DLD1 (cell line): ENCODE data around the gene EFCAB7.

Experiments
- in situ Hi-C: cut with HindIII; loops from 2 replicates; pipeline ENCODE4 v1.10.0; 2017; ENCODE audit warnings: low sequenced_read_pairs

The EFCAB7 gene

DNA sequence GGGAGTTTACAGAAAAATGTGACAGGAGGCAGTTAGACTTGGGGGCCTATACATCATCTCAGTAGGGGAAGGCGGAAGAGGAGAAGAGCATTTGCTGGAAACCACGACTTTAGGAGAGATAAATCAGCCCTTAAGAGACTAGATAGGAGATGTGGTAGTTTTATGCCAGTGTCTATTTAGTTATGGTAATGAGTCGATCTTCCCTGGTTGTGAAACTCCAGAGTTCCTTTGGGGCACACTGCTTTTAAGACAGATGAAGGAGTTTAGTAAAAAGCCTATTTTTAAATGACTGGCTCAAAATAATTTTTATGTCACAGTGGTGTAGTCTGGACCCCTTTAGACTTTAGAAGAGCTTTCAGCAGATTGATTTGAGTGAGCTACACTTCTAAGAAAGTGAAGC is 77.7 kb downstream of the EFCAB7 start:
- in situ Hi-C loops = no loop called here

DNA sequence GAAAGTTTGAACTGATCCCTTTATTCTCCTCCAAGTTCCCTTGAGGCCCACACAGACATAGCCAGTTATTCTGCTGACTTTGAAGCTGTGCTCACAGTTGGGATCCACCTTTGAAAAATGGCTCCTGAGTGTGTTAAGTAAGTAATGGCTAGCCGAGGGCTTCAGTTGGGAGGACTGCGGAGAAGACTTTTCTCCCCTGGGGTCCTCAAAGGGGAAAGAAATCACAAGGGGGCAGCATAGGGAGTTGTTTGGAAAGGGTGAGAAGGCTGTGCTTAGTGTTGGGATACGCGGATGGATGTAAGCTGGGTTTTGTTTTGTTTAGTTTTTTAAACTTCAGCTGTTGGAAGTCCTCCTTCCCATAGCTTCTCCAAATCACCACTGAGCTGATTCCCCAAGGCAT is 78.1 kb downstream of the EFCAB7 start:
- in situ Hi-C loops = no loop called here

DNA sequence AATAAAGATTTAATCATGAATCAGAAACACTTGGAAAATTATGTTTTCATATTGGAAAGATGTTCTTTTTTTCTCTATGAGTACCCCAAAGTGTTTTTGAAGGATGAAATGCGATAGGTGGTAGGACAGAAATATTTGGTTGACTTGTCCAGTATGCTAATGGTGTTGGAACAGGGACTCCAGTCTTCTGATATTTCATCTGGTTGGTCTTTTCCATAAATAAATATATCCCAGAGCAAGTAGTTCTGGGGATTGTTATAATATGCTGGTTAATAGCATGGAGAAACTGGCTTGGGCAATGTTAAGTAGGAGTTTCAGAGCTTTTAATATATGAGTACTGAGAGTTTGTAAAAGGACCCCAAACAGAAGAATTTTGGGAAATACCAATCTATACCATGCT is 78.6 kb downstream of the EFCAB7 start:
- in situ Hi-C loops = no loop called here

DNA sequence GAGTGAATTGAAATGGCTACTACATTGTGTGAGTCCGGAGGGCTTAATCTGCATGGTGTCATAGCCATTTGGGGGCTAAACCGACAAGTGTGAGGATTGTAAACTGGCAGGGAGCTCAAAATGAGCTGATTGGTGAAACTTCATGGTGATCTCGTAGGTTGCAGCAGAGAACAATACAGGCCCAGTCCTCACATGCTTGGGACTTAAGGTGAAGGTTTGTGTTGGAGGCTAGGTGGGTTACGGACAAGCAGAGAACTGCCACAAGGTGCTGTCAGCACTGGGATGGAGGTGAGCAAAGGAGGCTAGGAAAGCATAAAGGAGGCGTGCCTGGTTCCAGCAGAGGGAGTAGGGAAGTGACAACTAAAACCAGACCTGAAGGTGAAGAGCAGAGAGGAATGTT is 79.3 kb downstream of the EFCAB7 start:
- in situ Hi-C loops = no loop called here

DNA sequence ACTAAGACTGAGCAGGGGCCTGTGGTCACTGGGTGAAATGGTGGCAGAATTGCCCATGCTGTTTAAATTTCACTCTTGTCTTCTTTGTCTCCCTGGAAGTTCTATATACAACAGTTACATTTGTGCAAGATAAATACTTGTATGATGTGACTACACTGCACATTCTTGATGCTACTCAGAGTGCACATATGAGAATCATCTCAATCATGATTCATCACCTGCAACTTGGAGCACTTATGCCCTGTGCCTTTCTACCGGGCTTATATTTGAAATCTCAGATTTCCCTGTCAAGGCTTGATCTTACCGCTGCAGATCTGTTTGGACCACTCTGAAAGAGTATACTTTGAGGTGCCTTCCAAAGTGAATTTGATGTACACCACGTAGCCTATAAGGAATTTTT is 80.5 kb downstream of the EFCAB7 start:
- in situ Hi-C loops = no loop called here

DNA sequence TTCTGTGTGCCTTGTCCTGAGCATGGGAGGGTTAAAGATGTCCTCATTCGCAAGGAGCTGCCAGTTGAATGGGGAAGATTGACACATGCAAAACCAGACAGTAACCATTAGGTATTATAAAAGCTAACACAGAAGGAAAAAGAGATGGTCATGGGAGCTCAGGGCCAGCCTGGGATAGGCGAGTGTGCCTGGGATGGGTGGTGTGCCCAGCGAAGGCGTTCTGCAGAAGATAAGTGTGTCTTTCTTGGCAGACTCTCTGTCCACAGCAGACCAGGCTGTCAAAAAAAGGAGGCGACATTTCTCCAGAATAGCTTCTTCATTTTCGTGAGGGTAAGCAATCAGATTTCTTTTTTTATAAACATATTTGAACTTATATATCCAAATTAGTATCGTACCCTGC is 84.0 kb downstream of the EFCAB7 start:
- in situ Hi-C loops = no loop called here

DNA sequence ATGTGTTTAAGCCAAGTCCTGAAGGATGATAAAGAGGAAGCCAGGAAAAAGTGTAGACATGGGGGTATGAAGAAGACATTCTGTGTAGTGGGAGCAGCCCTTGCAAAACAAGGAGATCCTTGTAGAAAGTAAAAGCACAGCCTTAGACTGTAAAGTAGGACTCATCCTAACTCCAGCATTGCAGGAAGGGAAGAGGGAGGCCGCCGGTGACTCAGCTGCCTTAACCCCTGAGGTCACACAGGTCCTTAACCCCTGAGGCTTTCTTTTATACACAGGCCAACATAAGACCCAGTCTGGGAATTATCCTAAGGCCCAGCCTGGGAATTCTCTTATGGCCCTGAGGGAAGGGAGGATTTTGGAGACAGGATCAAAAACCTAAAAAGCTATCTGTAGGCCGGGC is 87.9 kb downstream of the EFCAB7 start:
- in situ Hi-C loops = loop anchor here (5.0 kb wide), 1 partner anchor 81 kb away; no protein-coding TSS in a partner anchor

DNA sequence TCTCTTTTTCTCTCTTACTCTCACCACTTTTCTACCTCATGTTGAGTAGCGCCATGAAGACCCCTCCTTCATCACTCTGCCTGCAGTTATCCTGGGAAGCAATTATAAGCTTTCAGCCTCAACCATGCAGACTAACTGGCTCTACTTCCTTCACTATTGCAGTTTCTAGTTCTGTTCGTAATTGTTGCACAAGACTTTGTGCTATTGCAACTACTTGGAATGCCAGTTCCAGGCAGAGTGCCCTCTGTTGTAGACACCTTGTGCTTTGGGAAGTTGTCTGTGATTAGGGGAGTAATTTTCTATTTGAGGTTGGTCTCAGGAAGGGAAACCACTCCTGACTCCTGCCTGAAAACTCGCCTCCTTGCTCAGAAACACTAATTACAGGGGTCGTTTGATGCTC is 89.2 kb downstream of the EFCAB7 start:
- in situ Hi-C loops = loop anchor here (5.0 kb wide), 1 partner anchor 80 kb away; no protein-coding TSS in a partner anchor

DNA sequence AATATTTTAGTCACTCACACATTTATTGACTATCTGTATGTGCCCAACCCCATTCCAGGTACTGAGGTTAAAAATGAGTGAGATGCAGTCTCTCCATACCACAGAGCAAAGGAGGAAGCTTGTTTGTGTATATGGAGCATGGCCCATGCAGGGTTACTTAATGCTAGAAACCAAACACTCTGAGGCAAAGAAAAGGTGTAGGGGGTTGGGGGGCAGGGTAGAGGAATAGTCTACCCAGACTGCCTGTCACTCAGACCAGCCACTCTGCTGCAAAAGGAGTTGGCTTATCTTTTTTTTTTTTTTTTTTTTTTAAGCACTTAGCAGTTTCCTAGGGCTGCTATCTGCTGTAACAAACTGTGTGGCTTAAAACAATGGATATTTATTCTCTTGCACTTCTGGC is 89.6 kb downstream of the EFCAB7 start:
- in situ Hi-C loops = loop anchor here (5.0 kb wide), 1 partner anchor 79 kb away; no protein-coding TSS in a partner anchor

DNA sequence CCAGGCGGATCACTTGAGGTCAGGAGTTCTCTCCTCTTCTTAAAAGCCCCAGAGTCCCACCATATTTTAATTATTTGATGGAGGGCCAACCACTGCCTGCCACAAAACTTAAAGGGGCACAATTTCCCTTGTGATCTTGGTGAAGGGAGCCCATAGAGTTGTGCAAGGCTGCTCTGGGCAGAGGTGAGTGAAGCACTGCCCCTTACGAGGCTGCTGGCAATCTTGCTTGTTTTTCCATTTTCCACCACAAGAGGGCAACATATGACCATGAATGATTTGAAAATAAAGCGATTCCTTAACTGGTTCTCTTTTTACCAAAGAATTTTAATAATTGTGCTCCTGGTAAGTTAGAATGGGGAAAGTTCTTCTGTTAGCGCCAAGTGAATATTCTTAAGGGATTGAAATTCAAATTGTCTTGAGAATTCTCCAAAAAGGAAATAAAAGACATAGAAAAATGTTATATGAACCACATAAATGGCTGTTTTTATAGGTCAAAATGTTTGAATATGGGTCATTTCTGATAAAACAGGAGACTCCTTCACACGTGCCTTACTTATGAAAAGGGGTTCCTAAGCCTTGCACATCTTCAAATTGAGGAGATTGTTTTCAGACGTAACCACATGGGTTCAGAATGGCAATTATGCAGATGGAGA is 92.6 kb downstream of the EFCAB7 start:
- in situ Hi-C loops = no loop called here

DNA sequence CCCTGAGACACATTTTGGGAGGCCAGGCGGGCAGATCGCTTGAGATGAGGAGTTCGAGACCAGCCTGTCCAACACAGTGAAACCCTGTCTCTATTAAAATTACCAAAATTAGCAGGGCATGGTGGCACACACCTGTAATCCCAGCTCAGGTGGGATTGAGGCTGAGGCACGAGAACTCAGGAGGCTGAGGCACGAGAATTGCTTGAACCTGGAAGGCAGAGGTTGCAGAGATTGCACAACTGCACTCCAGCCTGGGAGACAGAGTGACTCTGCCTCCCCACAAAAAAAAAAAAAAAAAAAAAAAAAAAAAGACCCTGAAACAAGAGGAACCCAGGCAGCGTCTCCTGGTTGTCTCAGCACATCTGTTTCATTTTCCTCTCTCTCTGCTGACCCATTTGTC is 94.1 kb downstream of the EFCAB7 start:
- in situ Hi-C loops = no loop called here

DNA sequence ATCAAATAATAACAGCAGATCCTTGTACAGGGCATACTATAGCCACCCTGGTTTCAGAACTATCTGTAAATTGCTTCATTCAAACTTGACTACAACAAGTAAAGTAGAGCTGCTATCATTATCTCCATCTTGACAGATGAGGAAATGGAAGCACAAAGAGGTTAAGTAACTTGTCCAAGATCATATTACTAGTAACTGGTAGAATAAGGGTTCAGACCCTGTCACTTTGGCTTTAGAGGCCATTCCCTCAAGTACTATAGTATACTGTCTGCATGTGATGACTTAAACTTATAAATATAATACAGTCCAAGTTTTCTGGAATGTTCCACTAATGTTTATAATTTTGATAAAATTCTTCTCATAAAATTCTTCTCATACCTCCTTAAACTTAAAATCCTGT is 94.7 kb downstream of the EFCAB7 start:
- in situ Hi-C loops = no loop called here

DNA sequence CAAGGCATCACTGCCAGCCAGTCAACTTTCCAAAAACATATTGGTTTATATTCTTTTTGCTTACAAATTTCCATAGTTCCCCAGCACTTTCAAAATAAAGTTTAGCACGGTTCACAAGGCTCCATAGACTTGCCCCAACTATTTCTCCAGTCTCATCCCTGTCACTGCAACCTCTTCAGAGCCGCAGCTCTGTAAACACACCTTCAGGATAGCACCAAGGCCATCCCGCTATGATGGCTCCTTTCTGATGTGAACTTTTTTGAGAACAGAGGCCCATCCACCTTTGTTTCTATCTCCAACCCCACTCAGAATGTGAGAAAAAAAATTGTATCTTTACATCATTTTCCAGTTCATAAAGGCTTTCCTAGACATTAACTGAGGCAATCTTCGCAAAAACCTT is 96.2 kb downstream of the EFCAB7 start:
- in situ Hi-C loops = no loop called here

DNA sequence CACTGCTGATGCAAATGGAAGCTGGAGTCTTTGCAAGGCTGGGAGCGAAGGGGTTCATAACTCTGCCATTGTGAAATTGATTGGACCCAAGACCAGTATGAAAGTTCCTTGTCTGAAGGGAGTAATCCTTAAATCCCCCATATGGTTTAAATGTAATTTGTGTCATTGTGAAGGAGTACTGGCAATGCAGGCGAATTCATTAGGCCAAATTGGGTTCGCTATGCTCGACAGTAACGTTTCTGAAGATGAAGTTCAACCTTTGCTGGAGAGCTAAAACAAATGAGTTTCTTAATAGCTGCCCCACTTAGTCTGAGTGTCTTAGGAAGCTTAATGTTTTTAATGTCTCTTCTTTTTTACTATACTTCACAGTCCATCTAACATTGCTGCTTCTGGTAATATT is 97.3 kb downstream of the EFCAB7 start:
- in situ Hi-C loops = no loop called here

DNA sequence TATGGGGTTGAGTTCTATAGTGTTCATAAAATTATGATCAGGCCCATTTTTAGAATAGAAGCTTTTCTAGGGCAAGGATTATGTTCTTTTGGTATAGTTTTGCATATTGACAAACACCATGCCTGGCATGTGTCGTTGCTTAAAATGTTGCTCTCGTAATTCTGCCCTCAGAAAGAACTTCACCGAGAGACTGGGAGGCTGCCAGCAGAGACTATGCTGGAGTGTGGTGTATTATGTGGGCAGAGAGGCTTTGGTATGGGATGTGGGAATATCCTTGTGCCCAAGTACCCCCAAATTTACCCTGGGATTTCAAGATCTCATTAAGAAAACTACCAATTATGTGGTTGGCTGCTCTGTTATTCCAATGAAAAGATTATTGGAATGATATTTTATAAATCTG is 97.8 kb downstream of the EFCAB7 start:
- in situ Hi-C loops = no loop called here

DNA sequence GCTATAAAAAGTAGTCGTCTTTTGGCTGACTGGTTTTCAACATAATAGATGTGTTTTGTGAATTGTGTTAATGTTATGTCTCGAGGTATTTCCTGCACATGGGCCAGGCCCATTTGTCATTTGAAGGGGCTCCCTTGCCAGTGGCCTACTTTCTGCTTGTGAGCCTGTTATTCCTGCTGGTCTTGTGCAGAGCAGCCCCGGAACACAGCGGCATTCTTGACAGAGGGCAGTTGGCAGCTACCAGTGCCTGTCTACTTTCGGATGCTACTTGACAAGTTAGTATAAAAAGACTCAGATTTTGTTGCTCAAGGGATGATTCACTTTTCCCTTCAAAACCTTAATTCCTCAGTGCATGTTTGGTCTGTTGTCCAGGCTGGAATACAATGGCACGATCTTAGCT is 98.4 kb downstream of the EFCAB7 start:
- in situ Hi-C loops = no loop called here
